Dermis blood vessel endothelial cell (primary cell): Measurements from ENCODE around the gene LEPR. TPM values are rescaled to one million over a fixed set of nuclear protein-coding genes. Genes with fewer than 3 reads are reported as not detected.
"Not testable (repeated sequence)": the region's sequence is repeated elsewhere in the genome, so short reads cannot be mapped to it uniquely, and the experiment has no call there.

Experiments
- DNase-seq: peaks from one replicate; pipeline ENCODE4 v3.0.0; 2010
- total RNA-seq: library from RNA; depleted of rRNA; stranded (reverse); fragments of >200 nt; gene quantifications from 2 replicates; pipeline ENCODE4 v1.2.3, GENCODE V29; 2014

Gene LEPR, protein sequence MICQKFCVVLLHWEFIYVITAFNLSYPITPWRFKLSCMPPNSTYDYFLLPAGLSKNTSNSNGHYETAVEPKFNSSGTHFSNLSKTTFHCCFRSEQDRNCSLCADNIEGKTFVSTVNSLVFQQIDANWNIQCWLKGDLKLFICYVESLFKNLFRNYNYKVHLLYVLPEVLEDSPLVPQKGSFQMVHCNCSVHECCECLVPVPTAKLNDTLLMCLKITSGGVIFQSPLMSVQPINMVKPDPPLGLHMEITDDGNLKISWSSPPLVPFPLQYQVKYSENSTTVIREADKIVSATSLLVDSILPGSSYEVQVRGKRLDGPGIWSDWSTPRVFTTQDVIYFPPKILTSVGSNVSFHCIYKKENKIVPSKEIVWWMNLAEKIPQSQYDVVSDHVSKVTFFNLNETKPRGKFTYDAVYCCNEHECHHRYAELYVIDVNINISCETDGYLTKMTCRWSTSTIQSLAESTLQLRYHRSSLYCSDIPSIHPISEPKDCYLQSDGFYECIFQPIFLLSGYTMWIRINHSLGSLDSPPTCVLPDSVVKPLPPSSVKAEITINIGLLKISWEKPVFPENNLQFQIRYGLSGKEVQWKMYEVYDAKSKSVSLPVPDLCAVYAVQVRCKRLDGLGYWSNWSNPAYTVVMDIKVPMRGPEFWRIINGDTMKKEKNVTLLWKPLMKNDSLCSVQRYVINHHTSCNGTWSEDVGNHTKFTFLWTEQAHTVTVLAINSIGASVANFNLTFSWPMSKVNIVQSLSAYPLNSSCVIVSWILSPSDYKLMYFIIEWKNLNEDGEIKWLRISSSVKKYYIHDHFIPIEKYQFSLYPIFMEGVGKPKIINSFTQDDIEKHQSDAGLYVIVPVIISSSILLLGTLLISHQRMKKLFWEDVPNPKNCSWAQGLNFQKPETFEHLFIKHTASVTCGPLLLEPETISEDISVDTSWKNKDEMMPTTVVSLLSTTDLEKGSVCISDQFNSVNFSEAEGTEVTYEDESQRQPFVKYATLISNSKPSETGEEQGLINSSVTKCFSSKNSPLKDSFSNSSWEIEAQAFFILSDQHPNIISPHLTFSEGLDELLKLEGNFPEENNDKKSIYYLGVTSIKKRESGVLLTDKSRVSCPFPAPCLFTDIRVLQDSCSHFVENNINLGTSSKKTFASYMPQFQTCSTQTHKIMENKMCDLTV
- total RNA-seq: 81.2 and 109 TPM in 2 replicates

GRCh38 chr1:65420590-65421350, at the start of gene LEPR, which contains the start of gene LEPROT:
Gene LEPR, plus strand, starts transcription at chr1:65420668. Its CDS starts 144,898 bp downstream, at chr1:65565566.
Gene LEPROT, plus strand, starts transcription at chr1:65420668. Its CDS starts 57 bp downstream, at chr1:65420725.
- no peak for DNase-seq

GRCh38 chr1:65371544-65371943, 48.9 kb upstream of the LEPR start:
- DNase-seq: no peak

GRCh38 chr1:65372557-65372956, 47.9 kb upstream of the LEPR start:
- no peak for DNase-seq

DNA sequence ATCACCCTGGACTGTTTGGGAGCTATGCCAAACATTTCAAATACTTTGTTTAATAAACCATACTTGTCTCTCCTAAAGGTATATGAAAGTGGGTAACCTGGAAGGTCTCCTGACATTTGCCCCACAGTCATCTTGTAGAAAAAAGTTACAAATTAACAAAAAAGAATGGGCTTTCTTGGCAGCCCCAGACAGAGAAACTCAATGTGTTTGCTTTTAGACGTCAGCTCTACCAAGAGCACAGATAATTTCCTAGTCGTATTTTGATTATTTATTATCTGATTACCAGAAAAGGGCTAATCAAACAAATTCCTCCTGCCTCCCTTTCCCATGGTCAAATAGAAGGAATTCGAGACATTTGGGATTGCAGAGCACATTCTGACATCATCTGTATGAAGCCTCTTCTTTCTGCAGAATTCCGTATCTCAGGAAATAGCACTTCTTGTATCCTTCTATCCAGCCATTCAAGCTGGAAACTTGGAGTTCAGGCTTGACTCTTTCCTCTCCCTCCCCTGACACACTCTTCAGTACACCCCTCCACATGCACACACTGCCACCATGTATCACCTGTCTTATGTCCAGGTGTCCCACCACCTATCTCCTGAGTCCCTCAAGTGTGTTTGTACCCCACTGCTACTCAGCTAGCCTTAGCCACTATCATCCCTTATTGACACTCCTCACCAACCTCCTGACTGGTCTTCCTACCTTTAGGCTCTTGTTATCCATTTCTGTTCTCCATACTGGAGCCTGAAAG, 42.8 kb upstream of the LEPR start:
- DNase-seq: no peak

GRCh38 chr1:65378247-65378946, 42.1 kb upstream of the LEPR start:
- DNase-seq: no peak

DNA sequence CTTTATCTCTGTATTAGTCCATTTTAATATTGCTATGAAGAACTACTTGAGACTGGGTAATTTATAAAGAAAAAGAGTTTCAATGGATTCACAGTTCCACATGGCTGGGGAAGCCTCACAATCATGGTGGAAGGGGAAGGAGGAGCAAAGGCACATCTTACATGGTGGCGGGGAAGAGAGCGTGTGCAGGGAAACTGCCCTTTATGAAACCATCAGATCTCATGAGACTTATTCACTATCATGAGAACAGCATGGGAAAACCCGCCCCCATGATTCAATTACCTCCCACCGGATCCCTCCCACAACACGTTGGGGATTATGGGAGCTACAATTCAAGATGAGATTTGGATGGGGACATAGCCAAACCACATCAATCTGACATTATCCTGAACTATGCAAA, 36.0 kb upstream of the LEPR start:
- DNase-seq: not testable (repeated sequence)

- no peak for DNase-seq
Measured at GRCh38 chr1:65386439-65386838, 34.0 kb upstream of the LEPR start.

DNA sequence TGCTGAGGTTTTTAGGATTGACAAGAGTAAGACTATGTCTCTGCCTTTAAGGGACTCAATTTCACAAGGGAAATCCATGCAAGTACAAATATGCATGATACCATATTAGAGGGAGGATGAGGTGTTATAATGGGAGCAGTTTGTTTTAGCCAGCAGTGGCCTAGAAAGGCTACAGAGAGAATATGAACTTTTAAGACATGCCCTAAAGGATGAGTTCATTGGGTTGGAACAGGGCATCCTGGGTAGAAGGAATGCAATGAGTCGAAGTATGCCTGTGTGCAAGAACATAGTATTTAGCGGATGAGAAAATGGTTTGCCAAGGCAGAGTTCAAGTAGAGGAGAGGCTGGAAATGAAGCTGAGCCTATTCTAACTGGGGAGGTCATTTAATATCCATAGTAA, 32.6 kb upstream of the LEPR start:
- no peak for DNase-seq

DNA sequence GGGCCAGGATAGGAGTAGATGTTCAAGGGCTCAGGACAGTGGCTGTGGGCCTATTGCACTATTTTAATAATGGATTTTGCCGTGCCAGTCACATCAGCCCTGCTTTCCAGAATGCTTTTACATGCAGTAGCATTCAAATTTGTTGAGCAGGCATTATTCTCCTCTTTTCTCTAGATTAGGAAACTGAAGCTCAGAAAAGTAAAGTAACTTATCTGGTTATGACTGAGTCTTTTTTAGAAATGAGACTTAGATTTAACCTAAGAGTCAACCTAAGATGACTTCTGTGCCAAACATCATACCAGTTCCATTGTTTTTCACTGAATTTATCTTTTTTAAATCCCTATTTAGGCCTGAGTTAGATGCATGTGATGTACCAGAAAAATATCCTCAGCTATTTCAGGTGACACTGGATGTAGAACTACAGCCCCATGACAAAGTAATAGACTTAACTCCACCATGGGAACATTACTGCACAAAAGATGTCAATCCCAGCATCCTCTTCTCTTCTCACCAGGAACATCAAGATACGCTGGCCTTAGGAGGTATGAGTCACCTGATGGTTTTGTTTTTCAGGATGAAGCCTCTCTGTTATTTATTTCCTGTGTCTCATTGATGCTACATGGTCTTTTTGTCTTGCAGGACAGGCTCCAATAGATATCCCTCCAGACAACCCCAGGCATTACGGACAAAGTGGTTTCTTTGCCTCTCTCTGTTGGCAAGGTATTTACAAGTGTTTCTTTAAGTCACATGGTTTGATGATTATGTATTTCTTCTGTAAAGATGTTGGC, 31.4 kb upstream of the LEPR start:
- peak; percentile 41 for DNase-seq

GRCh38 chr1:65392497-65392896, 28.0 kb upstream of the LEPR start:
- DNase-seq: no peak

GRCh38 chr1:65393347-65393746, 27.1 kb upstream of the LEPR start:
- DNase-seq: peak; percentile 82

DNA sequence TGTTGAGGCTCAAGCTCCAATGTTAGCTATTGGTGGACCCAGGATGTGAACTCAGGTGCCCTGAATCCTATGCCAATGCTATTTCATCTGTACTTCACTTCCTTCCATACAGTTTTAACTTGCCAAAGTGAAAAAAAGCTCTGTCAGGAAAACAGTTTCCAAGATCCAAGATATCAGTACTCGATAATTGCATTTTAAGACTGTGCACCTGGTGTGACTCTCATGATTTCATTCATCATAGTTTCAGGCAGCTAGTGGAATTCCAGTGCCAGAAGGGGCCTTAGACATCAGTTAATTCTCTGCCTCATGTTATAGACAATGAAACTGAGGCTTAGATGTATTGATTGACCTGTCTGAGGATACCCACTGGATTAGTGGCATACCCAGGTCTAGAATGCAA, 26.5 kb upstream of the LEPR start:
- DNase-seq: peak; percentile 21

GRCh38 chr1:65395887-65396612, 24.4 kb upstream of the LEPR start:
- no peak for DNase-seq

GRCh38 chr1:65398083-65398482, 22.4 kb upstream of the LEPR start:
- no peak for DNase-seq

- DNase-seq: no peak
Measured at GRCh38 chr1:65399003-65399402, 21.5 kb upstream of the LEPR start.

DNA sequence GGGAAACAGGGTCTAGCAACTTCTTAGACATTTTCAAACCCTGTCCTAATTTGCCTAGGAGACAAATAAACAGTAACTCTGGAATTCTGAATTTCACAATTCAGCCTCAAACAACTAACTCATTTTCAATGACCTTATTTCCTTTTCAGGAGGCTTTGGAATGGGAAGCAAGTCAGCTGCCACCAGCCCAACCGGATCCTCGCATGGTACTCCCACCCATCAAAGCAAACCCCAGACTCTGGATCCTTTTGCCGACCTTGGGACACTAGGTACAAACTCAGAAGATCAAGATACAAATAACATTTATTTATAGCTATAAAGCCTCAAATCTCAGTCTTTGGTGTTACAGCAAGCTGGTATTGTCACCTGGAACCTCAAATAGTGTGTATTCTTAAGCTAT, 18.9 kb upstream of the LEPR start:
- no peak for DNase-seq

DNA sequence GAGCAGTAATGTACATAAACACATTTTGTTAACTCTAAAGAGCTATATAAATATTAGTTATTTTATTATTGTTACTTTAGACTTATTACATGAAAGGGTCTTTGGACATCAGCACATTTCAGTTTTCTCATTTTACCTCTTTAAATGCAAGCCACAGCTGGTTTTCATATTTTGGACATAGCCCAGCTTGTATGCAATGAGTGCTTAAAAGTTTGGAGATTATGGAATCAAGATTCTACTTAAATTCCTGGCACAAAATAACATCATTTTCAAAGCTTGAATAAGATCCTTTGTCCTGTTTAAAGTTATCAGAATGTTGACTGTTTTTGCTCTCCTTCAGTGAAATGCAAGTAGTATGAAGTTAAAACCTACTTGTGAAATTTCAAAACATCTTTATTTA, 15.5 kb upstream of the LEPR start:
- DNase-seq: no peak

GRCh38 chr1:65407877-65408276, 12.6 kb upstream of the LEPR start:
- no peak for DNase-seq

GRCh38 chr1:65409314-65409713, 11.2 kb upstream of the LEPR start:
- DNase-seq: no peak
